Uterus (tissue), 2 donors: Measurements from ENCODE around the gene ZNF407.

Experiments used
- POLR2A ChIP-seq, 2 donors: fragments of 450-650 bp; IDR thresholded peaks; one replicate each; pipeline ENCODE4 v1.6.1; 2016; ENCODE audit warnings: antibody characterized with exemption in 2 of 2, mild to moderate bottlenecking in 1 of 2, moderate library complexity in 1 of 2
- TF ChIP-seq, protein P1 (sequence below), 4 experiments: fragments of 200-600 bp in 2 of 4; fragments of 450-650 bp in 2 of 4; sonication (generic) in 2 of 4; IDR thresholded peaks; one replicate each; pipeline ENCODE4 v1.5.1; 2016 to 2019; ENCODE audit warnings: antibody characterized with exemption in 4 of 4, mild to moderate bottlenecking in 2 of 4, moderate library complexity in 1 of 4

DNA sequence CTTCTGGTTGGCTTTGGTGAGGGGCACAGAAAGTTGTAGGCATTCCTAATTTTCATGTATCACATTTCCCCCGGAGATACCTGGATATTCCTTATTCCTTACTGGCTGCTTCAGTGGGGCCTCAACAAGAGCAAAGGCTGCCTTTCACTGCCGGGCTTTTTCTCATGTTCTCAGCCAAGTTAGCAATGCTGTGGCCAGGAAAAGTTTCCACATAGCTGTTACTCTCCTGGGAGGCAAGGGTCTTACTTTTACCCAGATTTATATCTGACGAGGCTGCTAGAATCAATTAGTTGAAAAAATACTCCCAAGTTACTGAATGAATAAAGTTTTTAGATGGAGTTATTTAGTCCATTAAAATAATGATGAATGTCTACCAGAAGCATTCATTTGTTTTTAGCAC, 230.5 kb downstream of the ZNF407 start:
- TF ChIP-seq, protein P1, sequence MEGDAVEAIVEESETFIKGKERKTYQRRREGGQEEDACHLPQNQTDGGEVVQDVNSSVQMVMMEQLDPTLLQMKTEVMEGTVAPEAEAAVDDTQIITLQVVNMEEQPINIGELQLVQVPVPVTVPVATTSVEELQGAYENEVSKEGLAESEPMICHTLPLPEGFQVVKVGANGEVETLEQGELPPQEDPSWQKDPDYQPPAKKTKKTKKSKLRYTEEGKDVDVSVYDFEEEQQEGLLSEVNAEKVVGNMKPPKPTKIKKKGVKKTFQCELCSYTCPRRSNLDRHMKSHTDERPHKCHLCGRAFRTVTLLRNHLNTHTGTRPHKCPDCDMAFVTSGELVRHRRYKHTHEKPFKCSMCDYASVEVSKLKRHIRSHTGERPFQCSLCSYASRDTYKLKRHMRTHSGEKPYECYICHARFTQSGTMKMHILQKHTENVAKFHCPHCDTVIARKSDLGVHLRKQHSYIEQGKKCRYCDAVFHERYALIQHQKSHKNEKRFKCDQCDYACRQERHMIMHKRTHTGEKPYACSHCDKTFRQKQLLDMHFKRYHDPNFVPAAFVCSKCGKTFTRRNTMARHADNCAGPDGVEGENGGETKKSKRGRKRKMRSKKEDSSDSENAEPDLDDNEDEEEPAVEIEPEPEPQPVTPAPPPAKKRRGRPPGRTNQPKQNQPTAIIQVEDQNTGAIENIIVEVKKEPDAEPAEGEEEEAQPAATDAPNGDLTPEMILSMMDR (IDR thresholded peaks at IDR 0.05), result no peak
- no peak for TF ChIP-seq POLR2A (IDR thresholded peaks at IDR 0.05)
